Measurements from ENCODE around the gene SVEP1. TPM values are rescaled to one million over a fixed set of nuclear protein-coding genes. Genes with fewer than 3 reads are reported as not detected.

Gene SVEP1
- polyA plus RNA-seq, 1 donor (not counting 4 experiments of a cell fraction or from before 2014, with no cell fraction given), result 0.14 TPM

DNA sequence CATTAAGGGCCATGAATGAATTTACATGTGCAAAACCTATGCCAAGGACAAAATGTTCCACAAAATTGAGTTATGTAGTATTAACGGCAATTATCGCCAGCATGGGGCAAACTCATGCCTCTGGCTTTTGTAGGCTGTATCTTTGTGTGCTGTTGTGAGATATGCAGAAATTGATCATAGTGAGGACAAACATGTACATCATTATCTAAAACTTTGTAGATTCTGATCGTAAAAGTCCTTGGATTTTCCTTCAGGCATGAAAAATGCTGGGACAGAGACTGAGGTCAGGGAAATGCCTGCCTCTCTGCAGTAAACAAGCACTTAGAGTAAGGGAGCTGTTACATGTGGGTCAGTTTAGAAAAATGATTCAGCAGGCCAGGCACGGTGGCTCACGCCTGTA, 236.0 kb downstream of the SVEP1 start:
- H3K27ac ChIP-seq (ENCODE audit: control insufficient read depth, insufficient read depth, low read length), result no peak overlapping the region
- H3K36me3 ChIP-seq (ENCODE audit: control insufficient read depth in 2 of 2, extremely low read depth in 1 of 2, insufficient read depth in 2 of 2, low read length in 2 of 2), result no peaks in the 10 kb centered on the region
- dilution Hi-C loops (cut with MboI; ENCODE audit: extremely low pct_ligation_motif_present, low sequenced_read_pairs), result no loop called here
- no peak overlapping the region for H3K4me3 ChIP-seq (ENCODE audit: control insufficient read depth in 2 of 3, extremely low read depth in 1 of 3, insufficient read depth in 2 of 3, low read depth in 1 of 3, low read length in 3 of 3)
- H4K20me1 ChIP-seq (ENCODE audit: control insufficient read depth, extremely low read depth, insufficient read depth, low read length), result no peaks in the 10 kb centered on the region
- no peaks in the 10 kb centered on the region for H3K79me2 ChIP-seq (ENCODE audit: control insufficient read depth, insufficient read depth, low read length)
- FAIRE-seq (no peak), DNase-seq (ENCODE audit: low read depth, low spot score) (no peak)
- no peaks in the 10 kb centered on the region for H3K27me3 ChIP-seq (ENCODE audit: control insufficient read depth, extremely low read depth, insufficient read depth, low read length)
- no peaks in the 10 kb centered on the region for H3K4me1 ChIP-seq (ENCODE audit: control insufficient read depth, extremely low read depth, insufficient read depth, low read length)
- no peak overlapping the region for H3K4me2 ChIP-seq (ENCODE audit: control insufficient read depth, extremely low read depth, insufficient read depth, low read depth, low read length)
- no peak overlapping the region for H3K9ac ChIP-seq (ENCODE audit: control insufficient read depth, extremely low read depth, insufficient read depth, low read length)
- H3K9me1 ChIP-seq (ENCODE audit: control insufficient read depth, extremely low read depth, insufficient read depth, low read length), result no peaks in the 10 kb centered on the region
- TF ChIP-seq CTCF (optimal IDR thresholded peaks at IDR 0.05 in 1 of 3, IDR thresholded peaks at IDR 0.05 in 1 of 3, conservative IDR thresholded peaks at IDR 0.05 in 1 of 3; ENCODE audit: extremely low read depth in 1 of 3, insufficient read depth in 2 of 3, low read length in 3 of 3) (no peak), EZH2 (IDR thresholded peaks at IDR 0.05; ENCODE audit: low read length) (no peak)
- H3K9me3 ChIP-seq (ENCODE audit: control insufficient read depth, low read depth, low read length), result no peaks in the 10 kb centered on the region
- no peak overlapping the region for H2AFZ ChIP-seq (ENCODE audit: control insufficient read depth, low read length)

GRCh38 chr9:110340306-110340705, 239.2 kb downstream of the SVEP1 start:
- H3K27me3 ChIP-seq (ENCODE audit: control insufficient read depth, extremely low read depth, insufficient read depth, low read length), result no peaks in the 10 kb centered on the region
- H3K4me2 ChIP-seq (ENCODE audit: control insufficient read depth, extremely low read depth, insufficient read depth, low read depth, low read length), result no peak overlapping the region
- H3K9me1 ChIP-seq (ENCODE audit: control insufficient read depth, extremely low read depth, insufficient read depth, low read length), result no peaks in the 10 kb centered on the region
- no peak overlapping the region for H3K4me3 ChIP-seq (ENCODE audit: control insufficient read depth in 2 of 3, extremely low read depth in 1 of 3, insufficient read depth in 2 of 3, low read depth in 1 of 3, low read length in 3 of 3)
- no peak overlapping the region for H3K27ac ChIP-seq (ENCODE audit: control insufficient read depth, insufficient read depth, low read length)
- DNase-seq (ENCODE audit: low read depth, low spot score), result no peak
- no peaks in the 10 kb centered on the region for H3K9me3 ChIP-seq (ENCODE audit: control insufficient read depth, low read depth, low read length)
- no peak for FAIRE-seq
- TF ChIP-seq EZH2 (IDR thresholded peaks at IDR 0.05; ENCODE audit: low read length) (no peak), CTCF (optimal IDR thresholded peaks at IDR 0.05 in 1 of 3, IDR thresholded peaks at IDR 0.05 in 1 of 3, conservative IDR thresholded peaks at IDR 0.05 in 1 of 3; ENCODE audit: extremely low read depth in 1 of 3, insufficient read depth in 2 of 3, low read length in 3 of 3) (peak; percentile 52 to 63 (median 55))
- H2AFZ ChIP-seq (ENCODE audit: control insufficient read depth, low read length), result no peak overlapping the region
- H4K20me1 ChIP-seq (ENCODE audit: control insufficient read depth, extremely low read depth, insufficient read depth, low read length), result no peaks in the 10 kb centered on the region
- dilution Hi-C loops (cut with MboI; ENCODE audit: extremely low pct_ligation_motif_present, low sequenced_read_pairs), result no loop called here
- H3K4me1 ChIP-seq (ENCODE audit: control insufficient read depth, extremely low read depth, insufficient read depth, low read length), result no peaks in the 10 kb centered on the region
- no peak overlapping the region for H3K9ac ChIP-seq (ENCODE audit: control insufficient read depth, extremely low read depth, insufficient read depth, low read length)
- H3K36me3 ChIP-seq (ENCODE audit: control insufficient read depth in 2 of 2, extremely low read depth in 1 of 2, insufficient read depth in 2 of 2, low read length in 2 of 2), result no peaks in the 10 kb centered on the region
- no peaks in the 10 kb centered on the region for H3K79me2 ChIP-seq (ENCODE audit: control insufficient read depth, insufficient read depth, low read length)

Data from keratinocyte (primary cell).